Upper lobe of right lung (tissue), 1 donor: ENCODE data around the gene RAPGEF6. TPM values are rescaled to one million over a fixed set of nuclear protein-coding genes. Genes with fewer than 3 reads are reported as not detected.
"Not testable (repeated sequence)": the region's sequence is repeated elsewhere in the genome, so short reads cannot be mapped to it uniquely, and the experiment has no call there.

Experiments
- ATAC-seq: fragments of 200-7000 bp; cut with Tn5 transposase; one replicate; pipeline ENCODE4 v1.9.1; 2020; ENCODE audit warnings: mild to moderate bottlenecking, moderate library complexity
- DNase-seq: peaks from one replicate; pipeline ENCODE4 v3.0.0-alpha.2; 2020
- H3K27ac ChIP-seq: fragments of 200-600 bp; one replicate; pipeline ENCODE4 v1.8.0; 2022
- H3K27me3 ChIP-seq: fragments of 200-600 bp; one replicate; pipeline ENCODE4 v1.8.0; 2022; ENCODE audit warnings: mild to moderate bottlenecking
- H3K36me3 ChIP-seq: fragments of 200-600 bp; one replicate; pipeline ENCODE4 v1.8.0; 2022
- H3K4me1 ChIP-seq: fragments of 200-600 bp; one replicate; pipeline ENCODE4 v1.8.0; 2022
- H3K4me3 ChIP-seq: fragments of 200-600 bp; one replicate; pipeline ENCODE4 v1.8.0; 2022; ENCODE audit warnings: mild to moderate bottlenecking
- H3K9me3 ChIP-seq: fragments of 200-600 bp; one replicate; pipeline ENCODE4 v1.8.0; 2022
- CTCF ChIP-seq: fragments of 200-600 bp; IDR thresholded peaks from one replicate; pipeline ENCODE4 v1.8.0; 2022; ENCODE audit warnings: antibody characterized with exemption
- intact Hi-C: fragments of 100-400 bp; cut with DNase I; formaldehyde crosslinking; loops from one replicate; pipeline ENCODE4 v1.11.0; 2022
- total RNA-seq: library from RNA; stranded (reverse); fragmentation: NEBNext Ultra II Directional; extraction: Animal tissue kit (Norgen Biotek cat#: 25700); gene quantifications from one replicate; pipeline ENCODE4 v1.2.1, GENCODE V29; 2021
- donor health status: DM: no; HTN: yes; CAD: no; lungs with severe emphysema.

The RAPGEF6 gene
- total RNA-seq, 1 donor from 2014 or later = 27.2 TPM

- Histone ChIP-seq H3K4me1 (peaks cover 6% of the 10 kb centered on the region), H3K36me3 (peaks cover 2% of the 10 kb centered on the region), H3K9me3 (no peaks in the 10 kb centered on the region), H3K4me3 (no peak overlapping the region), H3K27me3 (no peaks in the 10 kb centered on the region), H3K27ac (no peak overlapping the region)
- ATAC-seq = no peak
- intact Hi-C loops = no loop called here
- DNase-seq = no peak
- no peak for TF ChIP-seq CTCF
Measured at GRCh38 chr5:131607903-131608540, 27.0 kb downstream of the RAPGEF6 start.

GRCh38 chr5:131607418-131607817 is 27.6 kb downstream of the RAPGEF6 start:
- H3K9me3 ChIP-seq = no peaks in the 10 kb centered on the region
- peaks cover 8% of the 10 kb centered on the region for H3K36me3 ChIP-seq
- H3K4me3 ChIP-seq = no peak overlapping the region
- intact Hi-C loops = no loop called here
- TF ChIP-seq CTCF = no peak
- H3K4me1 ChIP-seq = peaks cover 6% of the 10 kb centered on the region
- no peak overlapping the region for H3K27ac ChIP-seq
- no peak for ATAC-seq
- DNase-seq = no peak
- no peaks in the 10 kb centered on the region for H3K27me3 ChIP-seq

- H3K27ac ChIP-seq = no peak overlapping the region
- no peak overlapping the region for H3K4me3 ChIP-seq
- no peak for DNase-seq
- H3K4me1 ChIP-seq = peaks cover 6% of the 10 kb centered on the region
- intact Hi-C loops = no loop called here
- no peaks in the 10 kb centered on the region for H3K27me3 ChIP-seq
- ATAC-seq = no peak
- no peak for TF ChIP-seq CTCF
- H3K9me3 ChIP-seq = no peaks in the 10 kb centered on the region
- H3K36me3 ChIP-seq = peaks cover 9% of the 10 kb centered on the region
Measured at GRCh38 chr5:131605086-131605485, 29.9 kb downstream of the RAPGEF6 start.

GRCh38 chr5:131595088-131596033 is 39.7 kb downstream of the RAPGEF6 start:
- DNase-seq (no peak), ATAC-seq (no peak)
- Histone ChIP-seq H3K4me3 (no peak overlapping the region), H3K27ac (no peak overlapping the region), H3K9me3 (no peaks in the 10 kb centered on the region), H3K4me1 (no peaks in the 10 kb centered on the region), H3K36me3 (peaks cover 4% of the 10 kb centered on the region), H3K27me3 (no peaks in the 10 kb centered on the region)
- intact Hi-C loops = loop anchor here (10.0 kb wide), 1 partner anchor 409 kb away; no protein-coding TSS in a partner anchor
- no peak for TF ChIP-seq CTCF

- no peak overlapping the region for H3K27ac ChIP-seq
- intact Hi-C loops = loop anchor here (10.0 kb wide), 1 partner anchor 411 kb away; no protein-coding TSS in a partner anchor
Measured at GRCh38 chr5:131593921-131594320, 41.1 kb downstream of the RAPGEF6 start.

GRCh38 chr5:131593436-131593835 is 41.6 kb downstream of the RAPGEF6 start:
- H3K9me3 ChIP-seq, H3K4me3 ChIP-seq, H3K27ac ChIP-seq, DNase-seq, H3K36me3 ChIP-seq, H3K4me1 ChIP-seq, ATAC-seq, H3K27me3 ChIP-seq: not testable (repeated sequence)
- intact Hi-C loops = loop anchor here (10.0 kb wide), 1 partner anchor 411 kb away; no protein-coding TSS in a partner anchor

More at GRCh38 chr5:131593921-131594320, 41.1 kb downstream of the RAPGEF6 start:
- no peak for ATAC-seq
- Histone ChIP-seq H3K36me3 (no peaks in the 10 kb centered on the region), H3K9me3 (no peaks in the 10 kb centered on the region), H3K27me3 (no peaks in the 10 kb centered on the region), H3K4me1 (no peaks in the 10 kb centered on the region), H3K4me3 (no peak overlapping the region)
- no peak for DNase-seq
- no peak for TF ChIP-seq CTCF
